Immature natural killer cell (primary cell): ENCODE data around the gene KCNQ5. TPM values are rescaled to one million over a fixed set of nuclear protein-coding genes. Genes with fewer than 3 reads are reported as not detected.

Experiments
- DNase-seq, 3 donors: peaks; one replicate each; pipeline ENCODE4 v3.0.0; 2022; ENCODE audit warnings: mixed read lengths in 1 of 3
- H3K27ac Mint-ChIP-seq, 6 donors: one replicate each; pipeline ENCODE4 v1.8.0; 2020; ENCODE audit warnings: mixed read lengths in 6 of 6, mild to moderate bottlenecking in 5 of 6, inconsistent platforms in 4 of 6, moderate library complexity in 3 of 6
- H3K27me3 Mint-ChIP-seq, 3 donors: one replicate each; pipeline ENCODE4 v1.8.0; 2020 to 2021; ENCODE audit warnings: low read depth in 3 of 3, mild to moderate bottlenecking in 3 of 3, mixed read lengths in 3 of 3, moderate library complexity in 3 of 3, inconsistent platforms in 1 of 3
- H3K36me3 Mint-ChIP-seq, 3 donors: one replicate each; pipeline ENCODE4 v1.8.0; 2020; ENCODE audit warnings: mixed read lengths in 3 of 3, inconsistent platforms in 2 of 3, mild to moderate bottlenecking in 2 of 3
- H3K4me1 Mint-ChIP-seq, 2 donors: one replicate each; pipeline ENCODE4 v1.8.0; 2020; ENCODE audit warnings: inconsistent platforms in 2 of 2, mild to moderate bottlenecking in 2 of 2, mixed read lengths in 2 of 2, moderate library complexity in 1 of 2
- H3K4me3 Mint-ChIP-seq, 5 donors: one replicate each; pipeline ENCODE4 v1.8.0; 2020; ENCODE audit warnings: mild to moderate bottlenecking in 5 of 5, mixed read lengths in 5 of 5, inconsistent platforms in 3 of 5, moderate library complexity in 3 of 5
- H3K9me3 Mint-ChIP-seq, 6 donors: one replicate each; pipeline ENCODE4 v1.8.0; 2020; ENCODE audit warnings: mild to moderate bottlenecking in 6 of 6, mixed read lengths in 6 of 6, inconsistent platforms in 4 of 6, moderate library complexity in 3 of 6
- polyA plus RNA-seq, 3 donors: library from polyadenylated mRNA; unstranded; fragments of 300-500 nt; fragmentation: Illumina TruSeq; gene quantifications; one replicate each; pipeline ENCODE4 v1.2.3, GENCODE V29; 2021

KCNQ5 gene
- polyA plus RNA-seq, 3 donors from 2014 or later, result 1.3 to 4.3 (median 1.8) TPM

- peaks cover 0 to 8% (median 0%) of the 10 kb centered on the region in 3 donors for H3K36me3 Mint-ChIP-seq
These were observed 300.5 kb downstream of the KCNQ5 start for GRCh38 chr6:72922401-72922800.

GRCh38 chr6:72925136-72925535, 303.3 kb downstream of the KCNQ5 start:
- DNase-seq, result no peak
- no peak overlapping the region for H3K4me3 Mint-ChIP-seq
- no peaks in the 10 kb centered on the region for H3K9me3 Mint-ChIP-seq
- peaks cover 0 to 8% (median 0%) of the 10 kb centered on the region in 3 donors for H3K36me3 Mint-ChIP-seq
- no peaks in the 10 kb centered on the region for H3K4me1 Mint-ChIP-seq
- H3K27me3 Mint-ChIP-seq, result no peaks in the 10 kb centered on the region
- no peak overlapping the region for H3K27ac Mint-ChIP-seq

More at GRCh38 chr6:72922401-72922800, 300.5 kb downstream of the KCNQ5 start:
- no peak for DNase-seq
- Mint-ChIP-seq H3K4me3 (no peak overlapping the region), H3K9me3 (no peaks in the 10 kb centered on the region), H3K27me3 (peaks cover 0 to 2% (median 0%) of the 10 kb centered on the region in 3 donors), H3K4me1 (no peaks in the 10 kb centered on the region), H3K27ac (no peak overlapping the region)

GRCh38 chr6:72930556-72931132, 308.8 kb downstream of the KCNQ5 start:
- Mint-ChIP-seq H3K27ac (no peak overlapping the region), H3K4me3 (no peak overlapping the region), H3K27me3 (peaks cover 0 to 2% (median 0%) of the 10 kb centered on the region in 3 donors), H3K9me3 (no peaks in the 10 kb centered on the region), H3K36me3 (peaks cover 0 to 2% (median 0%) of the 10 kb centered on the region in 3 donors), H3K4me1 (peaks cover 0 to 2% of the 10 kb centered on the region in 2 donors)
- DNase-seq, result no peak

GRCh38 chr6:72931325-72931887, 309.5 kb downstream of the KCNQ5 start:
- no peak for DNase-seq
- Mint-ChIP-seq H3K4me1 (peaks cover 0 to 2% of the 10 kb centered on the region in 2 donors), H3K36me3 (no peaks in the 10 kb centered on the region), H3K4me3 (no peak overlapping the region), H3K27me3 (peaks cover 0 to 2% (median 0%) of the 10 kb centered on the region in 3 donors), H3K27ac (no peak overlapping the region), H3K9me3 (no peaks in the 10 kb centered on the region)

- Mint-ChIP-seq H3K4me3 (no peak overlapping the region), H3K36me3 (no peaks in the 10 kb centered on the region), H3K27me3 (peaks cover 0 to 2% (median 0%) of the 10 kb centered on the region in 3 donors), H3K9me3 (no peaks in the 10 kb centered on the region), H3K4me1 (peaks cover 2 to 8% of the 10 kb centered on the region in 2 donors), H3K27ac (no peak overlapping the region)
- no peak for DNase-seq
These were observed 311.4 kb downstream of the KCNQ5 start for GRCh38 chr6:72933233-72933632.

GRCh38 chr6:72936766-72937559, 315.1 kb downstream of the KCNQ5 start:
- Mint-ChIP-seq H3K4me3 (no peak overlapping the region), H3K27ac (no peak overlapping the region), H3K36me3 (no peaks in the 10 kb centered on the region), H3K4me1 (peaks cover 2 to 8% of the 10 kb centered on the region in 2 donors), H3K27me3 (peaks cover 0 to 2% (median 0%) of the 10 kb centered on the region in 3 donors), H3K9me3 (no peaks in the 10 kb centered on the region)
- no peak for DNase-seq

- Mint-ChIP-seq H3K9me3 (no peaks in the 10 kb centered on the region), H3K4me1 (peaks cover 2 to 8% of the 10 kb centered on the region in 2 donors), H3K4me3 (no peak overlapping the region), H3K27me3 (peaks cover 0 to 2% (median 0%) of the 10 kb centered on the region in 3 donors), H3K27ac (no peak overlapping the region), H3K36me3 (no peaks in the 10 kb centered on the region)
- DNase-seq, result no peak
These were observed 316.2 kb downstream of the KCNQ5 start for GRCh38 chr6:72938104-72938503.

GRCh38 chr6:72939004-72939403, 317.1 kb downstream of the KCNQ5 start:
- Mint-ChIP-seq H3K4me3 (no peak overlapping the region), H3K36me3 (no peaks in the 10 kb centered on the region), H3K4me1 (peaks cover 2 to 8% of the 10 kb centered on the region in 2 donors), H3K27me3 (peaks cover 0 to 2% (median 0%) of the 10 kb centered on the region in 3 donors), H3K9me3 (no peaks in the 10 kb centered on the region), H3K27ac (no peak overlapping the region)
- DNase-seq, result no peak

GRCh38 chr6:72940265-72940664, 318.4 kb downstream of the KCNQ5 start:
- H3K36me3 Mint-ChIP-seq, result no peaks in the 10 kb centered on the region
- no peak overlapping the region for H3K27ac Mint-ChIP-seq
- peaks cover 0 to 8% of the 10 kb centered on the region in 2 donors for H3K4me1 Mint-ChIP-seq
- DNase-seq, result no peak
- H3K27me3 Mint-ChIP-seq, result peaks cover 0 to 2% (median 0%) of the 10 kb centered on the region in 3 donors
- no peak overlapping the region for H3K4me3 Mint-ChIP-seq
- no peaks in the 10 kb centered on the region for H3K9me3 Mint-ChIP-seq

- peaks cover 0 to 8% of the 10 kb centered on the region in 2 donors for H3K4me1 Mint-ChIP-seq
- H3K9me3 Mint-ChIP-seq, result no peaks in the 10 kb centered on the region
- no peak overlapping the region for H3K4me3 Mint-ChIP-seq
- H3K36me3 Mint-ChIP-seq, result no peaks in the 10 kb centered on the region
- no peak overlapping the region for H3K27ac Mint-ChIP-seq
- no peak for DNase-seq
- H3K27me3 Mint-ChIP-seq, result no peaks in the 10 kb centered on the region
These were observed 319.4 kb downstream of the KCNQ5 start for GRCh38 chr6:72941263-72941662.

GRCh38 chr6:72941751-72942150, 319.9 kb downstream of the KCNQ5 start:
- no peak for DNase-seq
- H3K4me1 Mint-ChIP-seq, result peaks cover 0 to 6% of the 10 kb centered on the region in 2 donors
- H3K27me3 Mint-ChIP-seq, result no peaks in the 10 kb centered on the region
- no peaks in the 10 kb centered on the region for H3K36me3 Mint-ChIP-seq
- no peaks in the 10 kb centered on the region for H3K9me3 Mint-ChIP-seq
- H3K4me3 Mint-ChIP-seq, result no peak overlapping the region
- no peak overlapping the region for H3K27ac Mint-ChIP-seq

- no peaks in the 10 kb centered on the region for H3K27me3 Mint-ChIP-seq
- no peak overlapping the region for H3K4me3 Mint-ChIP-seq
- DNase-seq, result no peak
- H3K9me3 Mint-ChIP-seq, result no peaks in the 10 kb centered on the region
- H3K4me1 Mint-ChIP-seq, result no peaks in the 10 kb centered on the region
- H3K27ac Mint-ChIP-seq, result no peak overlapping the region
- no peaks in the 10 kb centered on the region for H3K36me3 Mint-ChIP-seq
These were observed 321.8 kb downstream of the KCNQ5 start for GRCh38 chr6:72943699-72944098.

GRCh38 chr6:72944660-72945059, 322.8 kb downstream of the KCNQ5 start:
- no peaks in the 10 kb centered on the region for H3K4me1 Mint-ChIP-seq
- no peaks in the 10 kb centered on the region for H3K9me3 Mint-ChIP-seq
- no peaks in the 10 kb centered on the region for H3K36me3 Mint-ChIP-seq
- DNase-seq, result no peak
- no peaks in the 10 kb centered on the region for H3K27me3 Mint-ChIP-seq
- no peak overlapping the region for H3K27ac Mint-ChIP-seq
- no peak overlapping the region for H3K4me3 Mint-ChIP-seq

- Mint-ChIP-seq H3K27me3 (no peaks in the 10 kb centered on the region), H3K4me1 (no peaks in the 10 kb centered on the region)
These were observed 324.9 kb downstream of the KCNQ5 start for GRCh38 chr6:72946774-72947173.

More at GRCh38 chr6:72946774-72947173, 324.9 kb downstream of the KCNQ5 start:
- DNase-seq, result no peak
- no peaks in the 10 kb centered on the region for H3K9me3 Mint-ChIP-seq
- no peak overlapping the region for H3K4me3 Mint-ChIP-seq
- no peaks in the 10 kb centered on the region for H3K36me3 Mint-ChIP-seq
- H3K27ac Mint-ChIP-seq, result no peak overlapping the region
